Upper lobe of left lung (tissue), 6 donors: ENCODE results near the gene COL4A5. TPM values are rescaled to one million over a fixed set of nuclear protein-coding genes. Genes with fewer than 3 reads are reported as not detected.
"Not testable (repeated sequence)": the region's sequence is repeated elsewhere in the genome, so short reads cannot be mapped to it uniquely, and the experiment has no call there.

ENCODE experiments used
- ATAC-seq, 2 donors: fragments of 200-7000 bp; cut with Tn5 transposase; one replicate each; pipeline ENCODE4 v1.9.1; 2022; ENCODE audit warnings: mild to moderate bottlenecking in 2 of 2, moderate library complexity in 2 of 2; ENCODE audit not compliant: low FRiP score in 2 of 2
- DNase-seq, 2 donors: peaks; one replicate each; pipeline ENCODE4 v3.0.0-alpha.2; 2019 to 2020
- H3K27ac ChIP-seq, 4 donors: fragments of 200-600 bp; sonication (generic); one replicate each; pipeline ENCODE4 v1.5.1; 2016 to 2019
- H3K27me3 ChIP-seq, 4 donors: fragments of 200-600 bp; sonication (generic); one replicate each; pipeline ENCODE4 v1.5.1; 2017 to 2019
- H3K36me3 ChIP-seq, 4 donors: fragments of 200-600 bp; sonication (generic); one replicate each; pipeline ENCODE4 v1.5.1; 2016 to 2019
- H3K4me1 ChIP-seq, 4 donors: fragments of 200-600 bp; sonication (generic); one replicate each; pipeline ENCODE4 v1.5.1; 2018 to 2019
- H3K4me3 ChIP-seq, 4 donors: fragments of 200-600 bp; sonication (generic); one replicate each; pipeline ENCODE4 v1.5.1; 2017 to 2019; ENCODE audit warnings: mild to moderate bottlenecking in 2 of 4, moderate library complexity in 1 of 4
- H3K9me3 ChIP-seq, 4 donors: fragments of 200-600 bp; sonication (generic); one replicate each; pipeline ENCODE4 v1.5.1; 2018 to 2019
- EP300 ChIP-seq, 4 donors: sonication (generic); formaldehyde crosslinking; IDR thresholded peaks; one replicate each; pipeline ENCODE4 v1.5.1; 2017; ENCODE audit warnings: antibody characterized with exemption in 4 of 4, control low read depth in 2 of 4
- POLR2A ChIP-seq, 4 donors: fragments of 450-650 bp; IDR thresholded peaks; one replicate each; pipeline ENCODE4 v1.5.1; 2016 to 2017; ENCODE audit warnings: antibody characterized with exemption in 4 of 4, mild to moderate bottlenecking in 2 of 4
- POLR2AphosphoS5 ChIP-seq, 2 donors: sonication (generic); formaldehyde crosslinking; IDR thresholded peaks; one replicate each; pipeline ENCODE4 v1.5.1; 2017; ENCODE audit warnings: antibody characterized with exemption in 2 of 2
- WGBS, 2 donors: methylation state at CpG; one replicate each; pipeline ENCODE4 v1.1.5; 2017 to 2018; 5-methylcytosine and 5-hydroxymethylcytosine counted together
- total RNA-seq, 6 donors: library from RNA; depleted of rRNA in 4 of 6; stranded (reverse); fragments of >200 nt in 4 of 6; gene quantifications; one replicate each; pipeline versions ENCODE4 v1.1.0 to v1.2.1, GENCODE V29; 2016 to 2021
- TF ChIP-seq, protein P1 (sequence below), 6 experiments: fragments of 450-650 bp in 4 of 6; fragments of 200-600 bp in 2 of 6; sonication (generic) in 2 of 6; IDR thresholded peaks; one replicate each; pipeline ENCODE4 v1.5.1; 2016 to 2019; ENCODE audit warnings: antibody characterized with exemption in 6 of 6
- donor health status: DM: no; HTN: no; CAD: no; lungs with moderate emphysema.
- donor health status: DM: no; HTN: yes; CAD: no; lungs with severe emphysema.

Gene COL4A5
- total RNA-seq, 6 donors from 2014 or later = 13.8 to 96.4 (median 37.1) TPM

DNA sequence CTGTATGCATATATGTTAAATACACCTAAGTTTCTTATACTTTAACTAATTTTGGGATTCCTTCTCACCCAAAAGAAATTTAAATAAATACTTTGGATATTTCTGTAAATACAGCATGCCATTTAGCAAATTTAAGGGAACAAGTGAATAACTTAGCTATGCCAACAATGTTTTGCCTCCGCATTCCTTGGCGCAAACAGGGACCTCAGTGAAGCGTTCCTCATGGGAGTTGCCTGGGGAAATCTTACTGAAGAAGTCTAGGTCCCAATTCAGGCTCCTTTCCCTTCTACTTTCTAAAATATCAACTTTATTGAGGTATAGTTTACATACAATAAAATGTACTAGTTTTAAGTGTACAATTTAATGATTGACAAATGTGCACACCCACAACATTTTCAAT, 25.0 kb downstream of the COL4A5 start:
- H3K4me1 ChIP-seq = no peaks in the 10 kb centered on the region
- WGBS, 2 donors = 71 to 100% methylated on average over 3 of the region's 3 CpGs
- no peak for TF ChIP-seq EP300 (IDR thresholded peaks at IDR 0.05)
- TF ChIP-seq POLR2AphosphoS5 (IDR thresholded peaks at IDR 0.05) = no peak
- TF ChIP-seq, protein P1, sequence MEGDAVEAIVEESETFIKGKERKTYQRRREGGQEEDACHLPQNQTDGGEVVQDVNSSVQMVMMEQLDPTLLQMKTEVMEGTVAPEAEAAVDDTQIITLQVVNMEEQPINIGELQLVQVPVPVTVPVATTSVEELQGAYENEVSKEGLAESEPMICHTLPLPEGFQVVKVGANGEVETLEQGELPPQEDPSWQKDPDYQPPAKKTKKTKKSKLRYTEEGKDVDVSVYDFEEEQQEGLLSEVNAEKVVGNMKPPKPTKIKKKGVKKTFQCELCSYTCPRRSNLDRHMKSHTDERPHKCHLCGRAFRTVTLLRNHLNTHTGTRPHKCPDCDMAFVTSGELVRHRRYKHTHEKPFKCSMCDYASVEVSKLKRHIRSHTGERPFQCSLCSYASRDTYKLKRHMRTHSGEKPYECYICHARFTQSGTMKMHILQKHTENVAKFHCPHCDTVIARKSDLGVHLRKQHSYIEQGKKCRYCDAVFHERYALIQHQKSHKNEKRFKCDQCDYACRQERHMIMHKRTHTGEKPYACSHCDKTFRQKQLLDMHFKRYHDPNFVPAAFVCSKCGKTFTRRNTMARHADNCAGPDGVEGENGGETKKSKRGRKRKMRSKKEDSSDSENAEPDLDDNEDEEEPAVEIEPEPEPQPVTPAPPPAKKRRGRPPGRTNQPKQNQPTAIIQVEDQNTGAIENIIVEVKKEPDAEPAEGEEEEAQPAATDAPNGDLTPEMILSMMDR (IDR thresholded peaks at IDR 0.05) = no peak
- TF ChIP-seq POLR2A (IDR thresholded peaks at IDR 0.05) = no peak
- ATAC-seq (no peak), DNase-seq (no peak)
- no peak overlapping the region for H3K27ac ChIP-seq
- no peaks in the 10 kb centered on the region for H3K9me3 ChIP-seq
- H3K4me3 ChIP-seq = no peak overlapping the region
- no peaks in the 10 kb centered on the region for H3K36me3 ChIP-seq
- no peaks in the 10 kb centered on the region for H3K27me3 ChIP-seq

DNA sequence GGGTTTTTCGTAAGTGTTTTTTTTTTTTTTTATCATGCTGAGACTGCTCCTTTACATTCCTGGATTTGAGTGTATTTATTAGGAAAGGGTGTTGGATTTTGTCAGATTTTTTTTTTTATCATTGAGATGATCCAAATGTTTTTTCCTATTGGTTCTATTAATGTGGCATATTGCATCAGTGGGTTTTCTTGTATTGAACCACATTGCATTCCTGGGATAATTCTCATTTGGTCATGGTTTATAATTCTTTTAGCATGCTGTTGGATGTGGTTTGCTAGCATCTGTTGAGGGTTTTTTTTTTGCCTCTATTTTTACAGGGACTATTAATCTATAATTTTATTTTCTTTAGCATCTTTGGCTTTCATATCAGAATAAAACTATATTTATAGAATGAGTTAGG, 28.8 kb downstream of the COL4A5 start:
- TF ChIP-seq EP300 (IDR thresholded peaks at IDR 0.05) = no peak
- TF ChIP-seq POLR2AphosphoS5 (IDR thresholded peaks at IDR 0.05) = no peak
- no peak for TF ChIP-seq POLR2A (IDR thresholded peaks at IDR 0.05)
- TF ChIP-seq, protein P1 (IDR thresholded peaks at IDR 0.05) = no peak
- Histone ChIP-seq H3K27ac (no peak overlapping the region), H3K36me3 (no peaks in the 10 kb centered on the region), H3K4me3 (no peak overlapping the region), H3K4me1 (no peaks in the 10 kb centered on the region), H3K9me3 (no peaks in the 10 kb centered on the region), H3K27me3 (no peaks in the 10 kb centered on the region)
- ATAC-seq (no peak), DNase-seq (no peak)
- WGBS, 2 donors = 79 to 88% methylated on average over 1 of the region's 1 CpG

DNA sequence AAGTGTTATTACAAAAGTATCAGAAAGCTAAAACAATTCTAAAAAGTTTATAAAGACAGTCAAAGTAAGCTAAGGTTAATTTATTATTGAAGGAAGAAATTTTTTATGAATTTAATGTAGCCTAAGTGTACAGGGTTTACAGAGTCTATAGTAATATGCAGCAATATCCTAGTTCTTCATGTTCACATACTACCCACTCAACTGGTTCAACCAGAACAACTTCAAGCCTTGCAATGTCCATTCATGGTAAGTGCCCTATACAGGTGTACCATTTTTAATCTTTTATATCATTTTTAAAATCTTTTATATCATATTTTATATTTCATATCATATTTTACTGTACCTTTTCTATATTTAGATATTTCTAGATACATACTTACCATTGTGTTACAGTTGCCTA, 34.3 kb downstream of the COL4A5 start:
- Histone ChIP-seq H3K4me1 (no peaks in the 10 kb centered on the region), H3K4me3 (no peak overlapping the region), H3K9me3 (no peaks in the 10 kb centered on the region), H3K36me3 (no peaks in the 10 kb centered on the region), H3K27ac (no peak overlapping the region), H3K27me3 (no peaks in the 10 kb centered on the region)
- TF ChIP-seq EP300 (IDR thresholded peaks at IDR 0.05) (no peak), POLR2A (IDR thresholded peaks at IDR 0.05) (no peak), POLR2AphosphoS5 (IDR thresholded peaks at IDR 0.05) (no peak)
- TF ChIP-seq, protein P1 (IDR thresholded peaks at IDR 0.05) = no peak
- no peak for DNase-seq
- no peak for ATAC-seq

DNA sequence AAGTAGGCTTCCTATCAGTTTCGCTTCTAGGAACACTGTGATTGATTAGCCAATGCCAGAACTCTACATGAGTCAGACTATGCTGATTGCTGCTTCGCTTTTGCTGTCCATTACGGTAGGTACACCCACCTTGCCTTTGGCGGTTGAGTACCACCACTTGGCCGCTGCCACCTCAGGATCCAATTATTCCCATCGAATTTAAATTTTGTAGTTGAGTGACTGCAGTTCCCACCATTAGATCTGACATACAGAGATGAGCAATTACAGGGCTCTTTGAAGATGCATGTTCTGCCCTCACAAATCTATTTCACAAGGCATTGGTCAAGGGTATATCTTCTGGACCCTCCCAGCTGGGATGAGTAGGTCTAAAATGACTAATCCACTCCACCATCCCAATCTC, 41.9 kb downstream of the COL4A5 start:
- not testable (repeated sequence) for H3K27me3 ChIP-seq, ATAC-seq, H3K4me1 ChIP-seq, H3K36me3 ChIP-seq, H3K9me3 ChIP-seq, DNase-seq, H3K4me3 ChIP-seq, H3K27ac ChIP-seq
- 85 to 94% methylated on average over 6 of the region's 6 CpGs for WGBS, 2 donors

DNA sequence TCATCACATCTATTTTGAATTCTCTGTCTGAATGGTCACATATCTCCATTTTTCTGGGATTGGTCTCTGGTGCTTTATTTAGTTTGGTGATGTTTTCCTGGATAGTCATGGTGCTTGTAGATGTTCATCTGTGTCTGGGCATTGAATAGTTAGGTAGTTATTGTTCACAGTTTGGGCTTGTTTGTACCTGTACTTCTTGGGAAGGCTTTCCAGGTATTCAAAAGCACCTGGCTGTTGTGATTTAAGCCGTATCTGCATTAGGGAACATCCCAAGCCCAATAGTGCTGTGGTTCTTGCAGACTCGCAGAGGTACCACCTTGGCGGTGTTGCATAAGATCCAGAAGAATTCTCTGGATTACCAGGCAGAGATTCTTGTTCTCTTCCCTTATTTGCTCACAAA, 44.6 kb downstream of the COL4A5 start:
- H3K27ac ChIP-seq = no peak overlapping the region
- no peak for TF ChIP-seq POLR2A (IDR thresholded peaks at IDR 0.05)
- no peak overlapping the region for H3K4me3 ChIP-seq
- no peaks in the 10 kb centered on the region for H3K27me3 ChIP-seq
- 73% methylated on average over 3 of the region's 3 CpGs; no CpG with 5 or more reads in 1 of the 2 donors for WGBS, 2 donors
- DNase-seq (no peak), ATAC-seq (no peak)
- no peaks in the 10 kb centered on the region for H3K4me1 ChIP-seq
- H3K36me3 ChIP-seq = no peaks in the 10 kb centered on the region
- H3K9me3 ChIP-seq = peaks cover 0 to 5% (median 0%) of the 10 kb centered on the region in 4 donors

DNA sequence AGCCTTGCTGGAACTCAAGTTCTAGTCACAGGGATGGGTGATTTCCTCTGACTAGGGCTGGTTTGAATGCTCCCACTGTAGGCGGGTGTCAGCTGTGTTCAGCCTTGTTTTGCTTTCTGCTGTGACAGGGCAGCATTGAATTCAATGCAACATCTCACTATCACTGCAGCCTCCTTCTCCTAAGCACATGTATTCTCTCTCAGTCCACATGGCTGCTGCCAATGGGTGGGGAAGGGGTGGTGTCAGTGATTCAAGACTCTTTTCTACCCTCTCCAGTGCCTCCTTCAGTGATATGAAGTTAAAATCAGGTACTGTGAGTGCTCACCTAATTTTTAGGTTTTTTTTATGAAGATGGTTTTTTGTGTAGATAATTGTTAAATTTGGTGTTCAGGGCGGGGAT, 46.3 kb downstream of the COL4A5 start:
- no peak for TF ChIP-seq POLR2A (IDR thresholded peaks at IDR 0.05)
- no peak for TF ChIP-seq EP300 (IDR thresholded peaks at IDR 0.05)
- TF ChIP-seq, protein P1 (IDR thresholded peaks at IDR 0.05) = no peak
- TF ChIP-seq POLR2AphosphoS5 (IDR thresholded peaks at IDR 0.05) = no peak
- H3K36me3 ChIP-seq = no peaks in the 10 kb centered on the region
- H3K27ac ChIP-seq = no peak overlapping the region
- ATAC-seq (no peak), DNase-seq (no peak)
- H3K4me3 ChIP-seq = no peak overlapping the region
- H3K4me1 ChIP-seq = no peaks in the 10 kb centered on the region
- peaks cover 0 to 5% (median 0%) of the 10 kb centered on the region in 4 donors for H3K9me3 ChIP-seq
- 86 to 100% methylated on average over 1 to 2 of the region's 2 CpGs for WGBS, 2 donors
- H3K27me3 ChIP-seq = no peaks in the 10 kb centered on the region
